ENCODE results near the gene SLC39A7.

- TF ChIP-seq POLR2A (IDR thresholded peaks at IDR 0.05; ENCODE audit: insufficient read depth in 1 of 2, low read depth in 2 of 2, low read length in 2 of 2) (no peak), ZBTB1 (CRISPR knock-in tag; IDR thresholded peaks at IDR 0.05; ENCODE audit: borderline replicate concordance) (no peak), CTCF (CRISPR knock-in tag; IDR thresholded peaks at IDR 0.05) (no peak), CREB1 (IDR thresholded peaks at IDR 0.05) (no peak), CREB1 (CRISPR knock-in tag; IDR thresholded peaks at IDR 0.05) (no peak), SMC3 (IDR thresholded peaks at IDR 0.05; ENCODE audit: low read length) (no peak), SP1 (IDR thresholded peaks at IDR 0.05) (no peak), SP1 (CRISPR knock-in tag; IDR thresholded peaks at IDR 0.05) (no peak), NR3C1 (CRISPR knock-in tag; IDR thresholded peaks at IDR 0.05) (no peak), EEA1 (CRISPR knock-in tag; IDR thresholded peaks at IDR 0.05; ENCODE audit: borderline replicate concordance) (no peak), TFDP1 (CRISPR knock-in tag; IDR thresholded peaks at IDR 0.05; ENCODE audit: borderline replicate concordance) (no peak), ZNF317 (CRISPR knock-in tag; IDR thresholded peaks at IDR 0.05) (no peak)
- TF ChIP-seq, protein P1, sequence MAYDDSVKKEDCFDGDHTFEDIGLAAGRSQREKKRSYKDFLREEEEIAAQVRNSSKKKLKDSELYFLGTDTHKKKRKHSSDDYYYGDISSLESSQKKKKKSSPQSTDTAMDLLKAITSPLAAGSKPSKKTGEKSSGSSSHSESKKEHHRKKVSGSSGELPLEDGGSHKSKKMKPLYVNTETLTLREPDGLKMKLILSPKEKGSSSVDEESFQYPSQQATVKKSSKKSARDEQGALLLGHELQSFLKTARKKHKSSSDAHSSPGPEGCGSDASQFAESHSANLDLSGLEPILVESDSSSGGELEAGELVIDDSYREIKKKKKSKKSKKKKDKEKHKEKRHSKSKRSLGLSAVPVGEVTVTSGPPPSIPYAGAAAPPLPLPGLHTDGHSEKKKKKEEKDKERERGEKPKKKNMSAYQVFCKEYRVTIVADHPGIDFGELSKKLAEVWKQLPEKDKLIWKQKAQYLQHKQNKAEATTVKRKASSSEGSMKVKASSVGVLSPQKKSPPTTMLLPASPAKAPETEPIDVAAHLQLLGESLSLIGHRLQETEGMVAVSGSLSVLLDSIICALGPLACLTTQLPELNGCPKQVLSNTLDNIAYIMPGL (CRISPR knock-in tag; IDR thresholded peaks at IDR 0.05; ENCODE audit: borderline replicate concordance in 1 of 2, low read depth in 1 of 2) = no peak
Observed at GRCh38 chr6:33252759-33253158, 52.1 kb downstream of the SLC39A7 start.
